MM.1S (cell line): ENCODE data around the gene TTC7B.

ENCODE experiments used
- CTCF ChIP-seq: fragments of 300-600 bp; sonication (generic); IDR thresholded peaks from 2 replicates; pipeline ENCODE4 v1.5.1; 2016; ENCODE audit warnings: antibody characterized with exemption, low read length, mixed read lengths
- EZH2 ChIP-seq: fragments of 300-600 bp; sonication (generic); optimal IDR thresholded peaks from 2 replicates; pipeline ENCODE3; 2017; ENCODE audit warnings: low read depth, mild to moderate bottlenecking, antibody characterized with exemption, low read length, mixed read lengths

- TF ChIP-seq CTCF = no peak
- TF ChIP-seq EZH2 = no peak
Observed at GRCh38 chr14:90750701-90751100, 65.5 kb downstream of the TTC7B start.
